Bronchial epithelial cell (primary cell): Measurements from ENCODE around the gene PRKAG2. TPM values are rescaled to one million over a fixed set of nuclear protein-coding genes. Genes with fewer than 3 reads are reported as not detected.

Source experiments
- DNase-seq: peaks from one replicate; pipeline ENCODE4 v3.0.0-alpha.2; 2010; ENCODE audit warnings: low read depth
- FAIRE-seq: peaks from 2 replicates; lab custom pipeline; 2011; peaks lifted over from hg19 to GRCh38; lab: Jason Lieb, UNC
- H3K27me3 ChIP-seq: 2 replicates; pipeline ENCODE4 v1.5.1; 2011; ENCODE audit warnings: low read length; ENCODE audit not compliant: control insufficient read depth, insufficient read depth
- H3K36me3 ChIP-seq: 2 replicates; pipeline ENCODE4 v1.5.1; 2011; ENCODE audit warnings: low read length; ENCODE audit not compliant: control insufficient read depth, insufficient read depth
- H3K4me3 ChIP-seq: 2 replicates; pipeline ENCODE4 v1.5.1; 2011; ENCODE audit warnings: mild to moderate bottlenecking, low read depth, low read length, control low read depth
- CTCF ChIP-seq: IDR thresholded peaks from 2 replicates; pipeline ENCODE4 v1.5.1; 2011; ENCODE audit warnings: mild to moderate bottlenecking, moderate library complexity, low read length, control low read depth, inconsistent platforms; ENCODE audit not compliant: insufficient read depth, severe bottlenecking
- total RNA-seq: library from RNA; depleted of rRNA; stranded (reverse); fragments of >200 nt; gene quantifications from 2 replicates; pipeline ENCODE4 v1.2.1, GENCODE V29; 2014

Gene PRKAG2
- total RNA-seq, 1 donor from 2014 or later = 24.5 TPM

- H3K4me3 ChIP-seq = no peak overlapping the region
- no peak for TF ChIP-seq CTCF
- FAIRE-seq (peak; percentile 90), DNase-seq (peak; percentile 72)
- H3K36me3 ChIP-seq = no peaks in the 10 kb centered on the region
- H3K27me3 ChIP-seq = peaks cover 4% of the 10 kb centered on the region
Observed at GRCh38 chr7:151895008-151895630, 18.2 kb upstream of the PRKAG2 start.

- FAIRE-seq (no peak), DNase-seq (no peak)
- no peak overlapping the region for H3K4me3 ChIP-seq
Observed at GRCh38 chr7:151894111-151895007, 17.4 kb upstream of the PRKAG2 start.

GRCh38 chr7:151893405-151893923 is 16.5 kb upstream of the PRKAG2 start:
- Histone ChIP-seq H3K36me3 (no peaks in the 10 kb centered on the region), H3K27me3 (peaks cover 4% of the 10 kb centered on the region), H3K4me3 (no peak overlapping the region)
- no peak for FAIRE-seq
- no peak for TF ChIP-seq CTCF
- no peak for DNase-seq

More at GRCh38 chr7:151894111-151895007, 17.4 kb upstream of the PRKAG2 start:
- H3K27me3 ChIP-seq = peaks cover 4% of the 10 kb centered on the region
- no peak for TF ChIP-seq CTCF
- H3K36me3 ChIP-seq = no peaks in the 10 kb centered on the region

GRCh38 chr7:151891753-151892152 is 14.8 kb upstream of the PRKAG2 start:
- DNase-seq (no peak), FAIRE-seq (no peak)
- H3K27me3 ChIP-seq = peaks cover 4% of the 10 kb centered on the region
- no peak overlapping the region for H3K4me3 ChIP-seq
- no peaks in the 10 kb centered on the region for H3K36me3 ChIP-seq
- no peak for TF ChIP-seq CTCF

GRCh38 chr7:151891182-151891581 is 14.3 kb upstream of the PRKAG2 start:
- no peak for TF ChIP-seq CTCF
- FAIRE-seq (no peak), DNase-seq (no peak)
- no peak overlapping the region for H3K4me3 ChIP-seq
- H3K36me3 ChIP-seq = no peaks in the 10 kb centered on the region
- peaks cover 4% of the 10 kb centered on the region for H3K27me3 ChIP-seq
